Measurements from ENCODE around the gene CRLF3. TPM values are rescaled to one million over a fixed set of nuclear protein-coding genes. Genes with fewer than 3 reads are reported as not detected.
"Not testable (repeated sequence)": the region's sequence is repeated elsewhere in the genome, so short reads cannot be mapped to it uniquely, and the experiment has no call there.

Gene CRLF3
- total RNA-seq, 1 donor from 2014 or later, result 6.4 TPM

GRCh38 chr17:30819971-30820705 lies 4.4 kb downstream of the CRLF3 start:
- ATAC-seq (ENCODE audit: poor library complexity) (no peak), DNase-seq (no peak)
- intact Hi-C loops (cut with DNase I), result no loop called here

- no peak for ATAC-seq (ENCODE audit: poor library complexity)
- intact Hi-C loops (cut with DNase I), result no loop called here
- no peak for DNase-seq
Measured at GRCh38 chr17:30816165-30816564, 8.3 kb downstream of the CRLF3 start.

DNA sequence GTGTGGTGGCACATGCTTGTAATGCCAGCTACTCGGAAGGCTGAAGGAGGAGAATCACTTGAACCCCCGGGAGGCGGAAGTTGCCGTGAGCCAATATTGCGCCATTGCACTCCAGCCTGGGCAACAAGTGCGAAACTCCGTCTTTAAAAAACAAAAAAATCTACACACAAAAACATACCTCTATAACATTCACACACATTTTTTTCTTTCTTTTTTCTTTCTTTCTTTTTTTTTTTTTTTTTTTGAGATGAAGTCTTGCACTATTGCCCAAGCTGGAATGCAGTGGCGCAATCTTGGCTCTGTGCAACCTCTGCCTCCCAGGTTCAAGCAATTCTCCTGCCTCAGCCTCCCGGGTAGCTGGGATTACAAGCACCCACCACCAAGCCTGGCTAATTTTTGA lies 9.6 kb downstream of the CRLF3 start:
- intact Hi-C loops (cut with DNase I); ATAC-seq (ENCODE audit: poor library complexity); DNase-seq: not testable (repeated sequence)

- intact Hi-C loops (cut with DNase I); ATAC-seq (ENCODE audit: poor library complexity); DNase-seq: not testable (repeated sequence)
Measured at GRCh38 chr17:30814236-30814635, 10.3 kb downstream of the CRLF3 start.

DNA sequence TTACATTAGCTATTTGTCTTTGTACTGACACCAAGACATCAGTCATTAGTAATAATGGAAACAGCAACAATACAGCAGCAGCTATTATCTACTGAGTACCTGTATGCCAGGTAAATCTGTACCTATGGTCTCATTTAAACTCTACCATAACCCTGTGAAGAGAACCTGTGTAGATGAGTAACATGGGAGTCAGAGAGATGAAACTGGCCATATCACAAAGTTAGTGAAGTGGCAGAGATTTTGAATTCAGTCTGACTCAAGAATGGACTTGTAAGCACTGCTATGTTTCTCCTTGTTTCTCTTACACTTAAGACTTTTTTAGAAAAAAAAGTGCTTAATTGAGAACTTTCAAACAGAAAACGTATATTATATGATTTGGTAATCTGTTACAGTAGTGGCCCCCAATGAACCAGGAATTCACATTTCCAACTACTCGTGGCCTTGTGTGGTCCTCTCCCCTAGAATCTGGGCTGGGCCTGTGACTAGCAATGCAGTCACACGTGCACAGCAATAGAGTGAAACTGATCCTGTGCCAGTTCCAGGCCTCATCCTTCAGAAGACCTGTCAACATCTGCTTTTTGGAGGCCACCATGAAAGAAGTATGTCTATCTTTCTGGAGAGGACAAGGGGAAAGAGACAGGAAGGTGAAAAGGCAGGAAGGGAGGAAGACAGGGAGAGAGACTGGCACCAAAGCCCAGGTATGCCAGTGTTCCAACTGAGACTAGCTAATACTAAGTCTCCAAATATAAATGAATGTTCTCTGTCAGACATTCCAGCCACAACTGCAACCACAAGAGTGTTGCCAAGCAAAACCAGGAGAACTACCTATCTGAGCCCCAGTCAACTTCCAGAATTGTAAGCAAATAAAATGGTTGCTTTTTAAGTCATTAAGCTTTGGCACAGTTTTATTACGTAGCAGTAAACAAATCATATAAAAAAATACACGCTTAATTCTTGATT lies 12.0 kb downstream of the CRLF3 start:
- intact Hi-C loops (cut with DNase I), result no loop called here
- ATAC-seq (ENCODE audit: poor library complexity) (peak; percentile 41), DNase-seq (no peak)

GRCh38 chr17:30809867-30810266 lies 14.6 kb downstream of the CRLF3 start:
- DNase-seq (no peak), ATAC-seq (ENCODE audit: poor library complexity) (no peak)
- intact Hi-C loops (cut with DNase I), result no loop called here

DNA sequence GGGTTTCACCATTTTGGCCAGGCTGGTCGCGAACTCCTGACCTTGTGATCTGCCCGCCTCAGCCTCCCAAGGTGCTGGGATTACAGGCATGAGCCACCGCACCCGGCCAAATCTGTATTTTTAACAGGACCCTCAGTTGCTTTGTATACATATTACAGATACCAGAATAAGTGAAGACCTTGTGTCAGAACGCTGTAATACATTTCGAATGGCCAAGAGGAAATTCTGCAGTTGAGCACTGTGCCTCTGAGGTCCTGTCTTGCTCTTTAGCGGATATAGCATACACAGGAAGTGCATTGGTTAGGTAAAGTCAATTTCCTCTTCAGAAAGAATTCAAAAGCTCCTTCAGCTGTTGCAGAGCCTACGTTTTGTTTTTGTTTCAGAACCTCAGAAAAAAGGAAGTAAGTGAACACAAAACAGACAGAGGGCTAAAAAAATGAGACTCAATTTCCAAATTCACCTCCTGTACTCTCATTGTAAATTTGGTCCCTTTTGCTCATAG lies 15.7 kb downstream of the CRLF3 start:
- intact Hi-C loops (cut with DNase I), result no loop called here
- peak; percentile 34 for ATAC-seq (ENCODE audit: poor library complexity)
- no peak for DNase-seq

DNA sequence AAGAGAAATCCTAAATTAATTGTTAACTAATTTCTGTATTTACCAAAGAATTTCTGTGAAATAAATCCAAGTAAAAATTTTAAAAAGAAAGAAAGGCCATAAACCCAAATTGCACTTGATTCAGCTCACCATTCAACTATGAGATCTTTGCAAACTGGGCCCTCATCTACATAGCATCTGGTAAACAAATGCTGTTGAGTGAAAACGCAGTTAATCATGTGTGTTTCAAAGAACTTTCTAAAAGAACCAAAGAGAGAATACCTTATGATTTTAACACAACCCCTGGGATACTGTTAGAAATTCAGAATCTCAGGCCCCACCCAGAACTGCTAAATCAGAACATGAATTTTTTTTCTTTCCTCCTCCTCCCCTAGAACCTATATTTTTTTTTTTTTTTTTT lies 16.6 kb downstream of the CRLF3 start:
- DNase-seq, result no peak
- no peak for ATAC-seq (ENCODE audit: poor library complexity)
- intact Hi-C loops (cut with DNase I), result no loop called here

DNA sequence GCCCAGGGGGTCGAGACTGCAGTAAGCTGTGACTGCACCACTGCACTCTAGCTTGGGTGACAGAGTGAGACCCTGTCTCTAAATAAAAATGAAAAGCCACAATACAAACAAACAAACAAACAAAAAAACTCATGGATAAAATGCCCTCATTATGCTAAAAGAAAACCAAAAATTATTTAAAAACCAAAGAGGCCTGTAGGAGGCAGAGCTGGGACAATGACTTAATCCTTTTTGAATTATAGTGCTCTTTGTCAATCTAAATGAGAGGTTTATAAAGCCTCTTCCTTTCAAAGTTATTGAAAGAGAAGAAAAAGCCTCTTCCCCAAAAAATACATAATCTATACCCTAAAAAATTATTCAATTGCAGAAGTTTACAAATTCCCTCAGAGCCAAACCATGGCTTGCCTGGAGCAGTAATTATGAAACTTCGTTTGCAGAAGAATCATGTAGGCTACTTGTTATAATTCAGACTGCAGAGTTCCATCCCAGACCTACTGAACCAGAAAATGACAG lies 18.5 kb downstream of the CRLF3 start:
- no peak for DNase-seq
- intact Hi-C loops (cut with DNase I), result no loop called here

GRCh38 chr17:30801671-30802070 lies 22.8 kb downstream of the CRLF3 start:
- intact Hi-C loops (cut with DNase I), result no loop called here
- ATAC-seq (ENCODE audit: poor library complexity) (no peak), DNase-seq (no peak)

More for the DNA sequence above, 18.5 kb downstream of the CRLF3 start:
- ATAC-seq (ENCODE audit: poor library complexity), result no peak

GRCh38 chr17:30796016-30796415 lies 28.5 kb downstream of the CRLF3 start:
- ATAC-seq (ENCODE audit: poor library complexity), result no peak
- intact Hi-C loops (cut with DNase I), result no loop called here

DNA sequence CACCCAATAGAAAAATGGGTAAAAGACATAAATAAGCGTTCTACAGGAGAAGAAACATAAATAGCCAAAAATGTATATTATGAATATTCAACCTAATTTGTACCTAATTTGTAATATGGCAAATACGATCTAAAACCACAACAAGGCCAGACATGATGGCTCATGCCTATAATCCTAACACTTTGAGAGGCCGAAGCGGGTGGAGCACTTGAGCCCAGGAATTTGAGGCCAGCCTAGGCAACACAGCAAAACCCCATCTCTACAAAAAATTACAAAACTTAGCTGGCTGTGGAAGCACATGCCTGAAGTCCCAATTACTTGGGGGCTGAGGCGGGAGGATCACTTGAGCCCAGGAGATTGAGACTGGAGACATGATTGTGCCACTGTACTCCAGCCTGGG lies 30.1 kb downstream of the CRLF3 start:
- ATAC-seq (ENCODE audit: poor library complexity), result no peak
- intact Hi-C loops (cut with DNase I), result no loop called here
- DNase-seq, result no peak

More at GRCh38 chr17:30796016-30796415, 28.5 kb downstream of the CRLF3 start:
- no peak for DNase-seq

DNA sequence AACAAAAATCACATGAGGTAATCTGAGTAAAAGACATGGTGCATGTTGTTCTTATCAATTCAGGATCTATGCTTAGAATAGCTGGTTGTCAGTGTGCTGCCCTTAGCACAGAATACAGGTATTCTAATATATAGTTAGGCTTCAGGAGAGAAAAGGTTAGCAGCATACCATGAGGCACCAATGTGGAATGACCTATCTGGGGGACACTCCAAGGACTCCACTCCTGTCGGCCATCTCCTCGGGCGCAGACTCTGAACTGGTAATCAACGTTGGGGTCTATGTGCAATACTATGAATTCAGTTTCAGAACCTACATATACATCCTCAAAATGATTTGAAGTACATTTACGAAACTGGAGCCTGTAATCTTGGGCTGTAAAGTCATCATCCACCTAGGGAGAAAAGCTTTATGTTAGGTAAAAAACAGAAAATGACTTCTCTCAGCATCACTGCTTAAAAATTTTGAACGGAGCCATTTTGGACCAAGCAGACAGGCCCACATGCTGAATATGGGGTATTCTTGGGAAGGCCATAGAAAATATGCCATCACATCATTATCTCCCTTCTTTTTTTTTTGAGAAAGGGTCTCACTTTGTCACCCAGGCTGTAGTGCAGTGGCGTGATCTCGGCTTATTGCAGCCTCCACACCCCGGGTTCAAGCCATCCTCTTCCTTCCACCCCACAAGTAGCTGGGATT lies 31.1 kb downstream of the CRLF3 start:
- intact Hi-C loops (cut with DNase I), result no loop called here
- no peak for DNase-seq

GRCh38 chr17:30790279-30790678 lies 34.2 kb downstream of the CRLF3 start:
- DNase-seq, result no peak
- ATAC-seq (ENCODE audit: poor library complexity), result no peak
- intact Hi-C loops (cut with DNase I), result no loop called here

More for the DNA sequence above, 31.1 kb downstream of the CRLF3 start:
- ATAC-seq (ENCODE audit: poor library complexity), result no peak

DNA sequence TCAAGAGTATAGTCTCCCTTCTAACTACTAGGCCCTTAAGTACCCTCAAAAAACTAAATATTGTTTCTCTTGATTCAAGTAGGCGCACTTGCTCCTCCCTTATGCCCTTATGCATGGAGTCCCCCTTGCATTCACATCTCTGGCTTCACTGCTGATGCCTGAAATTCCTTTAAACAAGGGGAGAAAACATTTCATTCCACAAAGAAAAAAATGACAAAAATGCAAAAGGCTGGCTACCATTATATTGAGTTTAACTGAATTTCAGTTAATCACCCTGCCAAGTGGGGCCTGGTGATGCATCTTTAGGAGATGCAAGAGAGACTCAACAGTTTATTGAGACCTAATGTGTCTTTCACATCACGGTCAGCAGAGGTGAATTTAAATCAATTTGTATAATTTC lies 35.6 kb downstream of the CRLF3 start:
- no peak for ATAC-seq (ENCODE audit: poor library complexity)
- no peak for DNase-seq
- intact Hi-C loops (cut with DNase I), result no loop called here

DNA sequence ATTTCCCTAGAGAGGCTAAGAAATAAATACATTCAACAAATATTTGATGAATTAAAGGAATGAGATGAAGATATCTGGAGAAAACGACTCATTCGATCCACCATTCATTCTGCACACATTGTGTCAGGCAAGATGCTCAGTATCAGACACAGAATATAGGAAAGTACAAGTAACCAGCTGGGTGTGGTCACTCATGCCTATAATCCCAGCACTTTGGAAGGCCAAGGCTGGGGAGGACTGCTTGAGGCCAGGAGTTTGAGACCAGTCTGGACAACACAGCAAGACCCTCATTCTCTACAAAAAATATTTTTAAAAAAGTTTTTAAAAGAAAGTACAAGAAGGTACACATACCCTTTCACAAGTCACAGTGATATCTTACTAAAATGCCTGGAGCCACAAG lies 42.3 kb downstream of the CRLF3 start:
- DNase-seq, result no peak
- intact Hi-C loops (cut with DNase I), result no loop called here
- no peak for ATAC-seq (ENCODE audit: poor library complexity)

DNA sequence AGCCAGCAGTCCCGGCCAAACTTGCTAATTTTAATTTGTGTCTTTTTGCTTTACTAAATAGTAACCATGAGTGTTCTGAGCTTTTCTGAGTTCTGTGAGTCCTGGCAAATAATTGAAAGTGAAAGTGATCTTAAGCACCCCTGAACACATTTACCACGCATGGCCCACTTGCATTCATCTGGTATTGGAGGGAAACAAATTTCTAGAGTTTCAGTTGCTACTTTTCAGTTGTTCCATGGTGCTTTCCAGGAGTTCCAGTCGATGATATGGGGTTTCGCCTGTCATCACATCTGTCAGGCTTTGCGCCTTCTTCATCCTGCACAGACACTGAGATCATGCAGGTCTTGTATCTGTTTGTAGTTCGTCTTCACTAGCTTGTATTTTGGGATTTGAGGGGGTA lies 44.1 kb downstream of the CRLF3 start:
- DNase-seq (no peak), ATAC-seq (ENCODE audit: poor library complexity) (no peak)
- intact Hi-C loops (cut with DNase I), result no loop called here

GRCh38 chr17:30768771-30769170 lies 55.7 kb downstream of the CRLF3 start:
- DNase-seq; ATAC-seq (ENCODE audit: poor library complexity); intact Hi-C loops (cut with DNase I): not testable (repeated sequence)

Measured in Right ventricle myocardium superior (tissue), 1 donor.